NCI-H1694 treated with DMSO at 0.1 percent for 48 hours (cell line): ENCODE results near the gene AFAP1.

Experiments used
- DNase-seq: peaks from one replicate; lab custom pipeline; 2025; lab: John Stamatoyannopoulos, UW

The AFAP1 gene

GRCh38 chr4:7716010-7716721, 223.5 kb downstream of the AFAP1 start:
- no peak for DNase-seq

GRCh38 chr4:7715271-7716009, 224.2 kb downstream of the AFAP1 start:
- DNase-seq, result no peak

DNA sequence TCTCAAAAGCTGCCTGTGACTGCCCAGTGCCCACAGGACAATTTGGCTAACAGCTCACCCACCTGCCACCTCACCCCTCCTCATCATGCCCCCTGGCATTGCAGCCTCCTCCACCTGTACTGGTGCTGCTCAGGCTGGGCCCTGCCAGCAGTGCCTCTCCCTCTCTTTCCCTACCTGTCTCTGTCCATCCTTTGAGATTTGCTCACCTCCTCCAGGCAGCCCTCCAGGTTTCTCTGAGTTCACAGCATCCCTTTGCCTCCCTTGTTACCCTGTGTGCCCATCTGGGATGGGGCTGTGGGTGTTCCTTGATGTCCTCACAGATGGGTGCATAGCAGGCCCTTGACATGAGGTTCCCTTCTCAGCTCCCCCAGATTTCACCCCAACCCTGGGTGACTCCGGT, 224.9 kb downstream of the AFAP1 start:
- no peak for DNase-seq

DNA sequence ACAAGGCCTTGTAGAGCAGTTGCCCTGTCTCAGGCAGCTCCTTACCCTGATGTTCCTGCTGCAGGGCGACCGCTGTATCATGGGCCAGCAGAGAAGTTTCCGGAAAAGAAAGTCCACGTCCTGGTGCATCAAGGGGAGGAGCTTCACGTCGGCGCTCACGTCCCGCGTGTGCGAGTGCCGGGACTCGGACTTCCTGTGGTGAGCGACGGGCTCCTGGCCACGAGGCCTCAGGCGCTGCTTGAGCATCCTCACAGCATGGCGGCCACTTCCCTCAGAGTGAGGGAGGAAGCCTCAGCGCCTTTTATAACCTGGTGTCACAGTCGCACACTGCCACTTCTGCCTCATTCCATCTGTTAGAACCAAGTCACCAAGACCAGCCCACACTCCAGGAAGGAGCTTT, 225.5 kb downstream of the AFAP1 start:
- DNase-seq, result no peak

GRCh38 chr4:7713757-7714156, 225.9 kb downstream of the AFAP1 start:
- no peak for DNase-seq

DNA sequence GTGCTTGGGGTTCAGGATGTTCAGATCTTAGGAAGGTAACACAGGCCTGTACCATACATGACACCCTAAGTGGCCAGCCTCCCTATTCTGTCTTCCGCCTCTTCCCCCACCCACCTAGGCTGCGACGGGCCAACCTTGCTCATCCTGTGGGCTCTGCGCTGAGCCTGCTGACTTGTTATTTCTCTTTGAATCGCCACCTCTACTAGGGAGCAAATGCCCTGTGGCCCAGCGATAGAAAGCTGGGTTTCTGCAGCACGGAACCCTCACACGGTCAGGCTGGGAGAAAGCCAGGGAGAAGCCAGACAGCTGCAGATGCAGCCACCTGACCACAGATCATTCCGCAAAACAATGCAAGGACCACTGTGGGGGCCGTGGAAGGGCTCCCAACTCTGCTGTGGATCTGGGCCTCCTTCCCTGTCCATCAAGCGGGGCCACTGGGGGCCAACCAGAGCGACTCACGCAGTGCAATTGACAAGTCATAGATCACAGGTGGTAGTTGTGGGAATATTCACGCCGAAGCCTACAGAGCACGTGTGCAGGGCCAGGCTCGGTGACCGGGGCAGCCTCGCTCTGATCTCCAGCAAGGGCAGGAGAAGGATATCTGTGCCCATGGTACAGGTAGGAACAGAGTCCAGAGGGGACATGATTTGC, 227.5 kb downstream of the AFAP1 start:
- DNase-seq, result no peak

DNA sequence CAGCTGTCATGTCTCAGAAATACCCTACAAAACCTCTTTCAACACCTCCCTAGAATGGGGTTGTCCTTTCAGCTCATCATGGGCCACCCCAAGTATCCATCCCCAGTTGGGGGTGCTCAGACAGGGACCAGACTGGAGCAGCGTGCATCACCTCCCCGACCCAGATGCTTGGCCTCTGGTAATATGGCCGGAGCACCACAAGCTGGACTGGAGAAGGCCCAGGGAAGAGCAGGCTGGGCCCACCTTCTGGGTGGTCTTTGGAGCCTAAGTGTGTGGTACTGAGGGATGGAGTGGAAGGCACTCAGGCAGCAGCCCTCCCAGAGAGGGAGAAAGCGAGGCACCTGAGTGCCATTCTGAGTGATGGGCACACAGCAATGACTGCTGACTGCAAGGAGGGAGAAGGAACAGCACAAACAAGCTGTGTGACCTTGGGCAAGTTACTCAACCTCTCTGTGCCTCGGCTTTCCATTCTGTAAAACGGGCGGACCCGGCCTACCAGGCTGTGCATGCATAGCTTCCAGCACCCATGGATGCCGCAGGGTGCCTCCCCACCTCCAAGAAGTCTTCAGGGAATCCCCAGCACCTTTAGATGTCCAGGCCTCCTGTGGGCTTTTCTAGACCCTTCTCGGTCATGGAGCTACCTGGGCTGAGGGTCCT, 228.2 kb downstream of the AFAP1 start:
- no peak for DNase-seq

GRCh38 chr4:7710576-7711306, 228.9 kb downstream of the AFAP1 start:
- no peak for DNase-seq

DNA sequence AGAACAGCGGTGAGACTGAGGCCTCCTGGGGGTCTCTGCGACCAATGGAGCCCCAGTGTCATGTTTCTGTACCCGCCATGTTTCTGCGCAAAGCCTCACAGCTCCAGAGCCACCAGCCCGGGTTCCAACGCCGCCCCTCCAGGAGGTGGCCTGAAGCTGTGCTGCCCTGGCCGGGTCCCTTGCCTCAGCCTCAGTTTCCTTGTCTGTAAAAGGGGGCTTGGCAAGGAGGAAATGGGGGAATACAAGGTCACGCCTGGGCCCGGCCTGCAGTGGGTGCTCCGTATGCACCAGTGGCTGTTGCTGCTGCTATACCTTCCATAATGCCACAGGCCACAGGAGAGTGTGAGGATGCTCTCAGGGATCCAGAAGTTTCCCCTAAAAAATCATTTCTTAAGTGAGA, 229.5 kb downstream of the AFAP1 start:
- no peak for DNase-seq

GRCh38 chr4:7709431-7709830, 230.2 kb downstream of the AFAP1 start:
- no peak for DNase-seq

GRCh38 chr4:7708981-7709380, 230.7 kb downstream of the AFAP1 start:
- DNase-seq, result no peak
